Progenitor cell of endocrine pancreas (in vitro differentiated cells): Measurements from ENCODE around the gene RECQL. TPM values are rescaled to one million over a fixed set of nuclear protein-coding genes. Genes with fewer than 3 reads are reported as not detected.

Source experiments
- DNase-seq: peaks from one replicate; pipeline ENCODE4 v3.0.0; 2021; ENCODE audit warnings: low spot score; ENCODE audit not compliant: unreplicated experiment
- H3K27ac Mint-ChIP-seq: 2 replicates; pipeline ENCODE4 v1.8.0; 2021; ENCODE audit warnings: mild to moderate bottlenecking, moderate library complexity, mixed read lengths
- H3K27me3 Mint-ChIP-seq: 2 replicates; pipeline ENCODE4 v1.8.0; 2021; ENCODE audit warnings: mixed read lengths
- H3K36me3 Mint-ChIP-seq: 2 replicates; pipeline ENCODE4 v1.8.0; 2022; ENCODE audit warnings: mixed read lengths; ENCODE audit not compliant: insufficient read depth
- H3K4me1 Mint-ChIP-seq: 2 replicates; pipeline ENCODE4 v1.8.0; 2021; ENCODE audit warnings: low read depth, mixed read lengths
- H3K4me3 Mint-ChIP-seq: 2 replicates; pipeline ENCODE4 v1.8.0; 2021; ENCODE audit warnings: low read depth, mild to moderate bottlenecking, moderate library complexity, mixed read lengths
- H3K9me3 Mint-ChIP-seq: 2 replicates; pipeline ENCODE4 v1.8.0; 2021; ENCODE audit warnings: low read depth, mixed read lengths
- total RNA-seq: library from RNA; stranded (reverse); gene quantifications from 2 replicates; pipeline ENCODE4 v1.2.1, GENCODE V29; 2021
- TF ChIP-seq, protein P1 (sequence below): fragments of 200-600 bp; sonication (generic); IDR thresholded peaks from one replicate; pipeline ENCODE4 v1.5.0; 2021; ENCODE audit warnings: antibody characterized with exemption, mild to moderate bottlenecking; ENCODE audit not compliant: unreplicated experiment

Gene RECQL
- total RNA-seq, 1 donor from 2014 or later, result 36.6 TPM

DNA sequence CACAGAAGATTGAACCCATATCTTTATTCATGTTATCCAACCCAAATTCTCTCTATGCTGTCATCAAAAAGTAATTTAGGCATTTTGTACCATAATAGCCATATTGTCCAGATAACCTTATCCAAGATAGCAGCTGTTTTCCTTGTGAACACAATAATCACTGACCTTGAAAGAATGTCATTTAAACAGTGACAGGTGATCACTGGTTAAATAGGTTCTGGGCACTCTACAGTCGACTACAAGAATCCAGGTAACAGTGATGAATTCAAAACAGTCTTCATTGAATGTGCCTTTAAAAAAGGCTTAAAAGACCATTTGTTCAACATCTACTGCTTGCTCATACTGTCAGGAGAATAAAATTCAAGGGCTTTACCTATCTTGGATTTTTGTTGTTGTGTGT lies 20.1 kb upstream of the RECQL start:
- H3K36me3 Mint-ChIP-seq, result peaks cover 3% of the 10 kb centered on the region
- H3K27ac Mint-ChIP-seq, result no peak overlapping the region
- peaks cover 13% of the 10 kb centered on the region for H3K9me3 Mint-ChIP-seq
- peaks cover 10% of the 10 kb centered on the region for H3K4me1 Mint-ChIP-seq
- no peak for DNase-seq
- TF ChIP-seq, protein P1, sequence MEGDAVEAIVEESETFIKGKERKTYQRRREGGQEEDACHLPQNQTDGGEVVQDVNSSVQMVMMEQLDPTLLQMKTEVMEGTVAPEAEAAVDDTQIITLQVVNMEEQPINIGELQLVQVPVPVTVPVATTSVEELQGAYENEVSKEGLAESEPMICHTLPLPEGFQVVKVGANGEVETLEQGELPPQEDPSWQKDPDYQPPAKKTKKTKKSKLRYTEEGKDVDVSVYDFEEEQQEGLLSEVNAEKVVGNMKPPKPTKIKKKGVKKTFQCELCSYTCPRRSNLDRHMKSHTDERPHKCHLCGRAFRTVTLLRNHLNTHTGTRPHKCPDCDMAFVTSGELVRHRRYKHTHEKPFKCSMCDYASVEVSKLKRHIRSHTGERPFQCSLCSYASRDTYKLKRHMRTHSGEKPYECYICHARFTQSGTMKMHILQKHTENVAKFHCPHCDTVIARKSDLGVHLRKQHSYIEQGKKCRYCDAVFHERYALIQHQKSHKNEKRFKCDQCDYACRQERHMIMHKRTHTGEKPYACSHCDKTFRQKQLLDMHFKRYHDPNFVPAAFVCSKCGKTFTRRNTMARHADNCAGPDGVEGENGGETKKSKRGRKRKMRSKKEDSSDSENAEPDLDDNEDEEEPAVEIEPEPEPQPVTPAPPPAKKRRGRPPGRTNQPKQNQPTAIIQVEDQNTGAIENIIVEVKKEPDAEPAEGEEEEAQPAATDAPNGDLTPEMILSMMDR, result no peak
- H3K27me3 Mint-ChIP-seq, result peaks cover 13% of the 10 kb centered on the region
- no peak overlapping the region for H3K4me3 Mint-ChIP-seq

DNA sequence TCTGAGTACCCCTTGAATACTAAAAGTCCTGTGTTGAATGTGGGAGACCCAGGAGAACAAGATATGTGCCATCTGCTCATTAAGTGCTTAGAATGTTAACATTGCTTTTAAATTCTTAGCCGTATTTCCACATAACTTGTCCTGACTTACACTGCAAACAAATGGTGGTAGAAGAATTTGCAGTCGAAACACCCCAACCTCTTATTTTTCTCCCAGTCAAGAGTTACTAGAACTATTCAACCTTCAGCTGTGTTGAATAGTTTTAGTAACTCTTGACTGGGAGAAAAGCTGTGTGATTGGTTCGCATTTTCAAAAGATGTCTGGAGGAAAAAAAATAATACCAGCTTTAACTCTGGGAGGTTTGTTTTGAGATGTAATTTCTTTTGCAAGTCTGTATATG lies 17.0 kb upstream of the RECQL start:
- Mint-ChIP-seq H3K27me3 (no peaks in the 10 kb centered on the region), H3K9me3 (peaks cover under 1% of the 10 kb centered on the region), H3K36me3 (peaks cover 2% of the 10 kb centered on the region), H3K4me1 (peaks cover 10% of the 10 kb centered on the region), H3K27ac (no peak overlapping the region), H3K4me3 (no peak overlapping the region)
- no peak for DNase-seq
- TF ChIP-seq, protein P1, result no peak

GRCh38 chr12:21516281-21516680 lies 14.8 kb upstream of the RECQL start:
- DNase-seq, result no peak
- no peak overlapping the region for H3K4me3 Mint-ChIP-seq
- peaks cover 1% of the 10 kb centered on the region for H3K4me1 Mint-ChIP-seq
- no peak overlapping the region for H3K27ac Mint-ChIP-seq
- TF ChIP-seq, protein P1, result no peak
- no peaks in the 10 kb centered on the region for H3K9me3 Mint-ChIP-seq
- peaks cover 4% of the 10 kb centered on the region for H3K36me3 Mint-ChIP-seq
- H3K27me3 Mint-ChIP-seq, result no peaks in the 10 kb centered on the region

GRCh38 chr12:21509768-21510167 lies 8.3 kb upstream of the RECQL start:
- no peak for DNase-seq
- Mint-ChIP-seq H3K27ac (no peak overlapping the region), H3K4me1 (no peaks in the 10 kb centered on the region), H3K9me3 (no peaks in the 10 kb centered on the region), H3K36me3 (peaks cover 16% of the 10 kb centered on the region), H3K4me3 (no peak overlapping the region), H3K27me3 (no peaks in the 10 kb centered on the region)
- TF ChIP-seq, protein P1, result no peak

DNA sequence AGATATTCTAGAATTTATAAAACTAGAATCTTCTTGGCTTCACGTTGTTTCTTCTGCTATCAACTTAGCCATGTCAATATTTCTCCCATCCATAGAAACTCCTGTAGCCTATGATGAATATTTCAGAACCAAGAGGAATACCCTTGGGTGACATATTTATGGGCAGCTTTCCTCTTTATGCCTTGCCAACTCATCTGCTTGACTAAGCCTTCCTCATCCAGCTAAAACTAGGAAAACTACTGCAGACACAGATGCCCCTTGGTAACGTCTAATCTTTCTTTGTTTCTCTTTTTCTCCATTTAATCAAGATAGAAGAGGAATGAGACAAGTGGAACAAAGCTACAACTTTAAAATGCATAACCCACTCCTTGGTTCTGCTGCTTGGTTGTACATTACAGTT lies 6.4 kb upstream of the RECQL start:
- TF ChIP-seq, protein P1, result no peak
- Mint-ChIP-seq H3K27me3 (no peaks in the 10 kb centered on the region), H3K4me3 (no peak overlapping the region), H3K9me3 (no peaks in the 10 kb centered on the region), H3K27ac (no peak overlapping the region), H3K36me3 (peaks cover 14% of the 10 kb centered on the region), H3K4me1 (peaks cover 2% of the 10 kb centered on the region)
- no peak for DNase-seq
